ENCODE measurements around the gene PDLIM7.

PDLIM7 gene

GRCh38 chr5:177447066-177447610, 50.3 kb downstream of the PDLIM7 start:
- TF ChIP-seq, protein P1, sequence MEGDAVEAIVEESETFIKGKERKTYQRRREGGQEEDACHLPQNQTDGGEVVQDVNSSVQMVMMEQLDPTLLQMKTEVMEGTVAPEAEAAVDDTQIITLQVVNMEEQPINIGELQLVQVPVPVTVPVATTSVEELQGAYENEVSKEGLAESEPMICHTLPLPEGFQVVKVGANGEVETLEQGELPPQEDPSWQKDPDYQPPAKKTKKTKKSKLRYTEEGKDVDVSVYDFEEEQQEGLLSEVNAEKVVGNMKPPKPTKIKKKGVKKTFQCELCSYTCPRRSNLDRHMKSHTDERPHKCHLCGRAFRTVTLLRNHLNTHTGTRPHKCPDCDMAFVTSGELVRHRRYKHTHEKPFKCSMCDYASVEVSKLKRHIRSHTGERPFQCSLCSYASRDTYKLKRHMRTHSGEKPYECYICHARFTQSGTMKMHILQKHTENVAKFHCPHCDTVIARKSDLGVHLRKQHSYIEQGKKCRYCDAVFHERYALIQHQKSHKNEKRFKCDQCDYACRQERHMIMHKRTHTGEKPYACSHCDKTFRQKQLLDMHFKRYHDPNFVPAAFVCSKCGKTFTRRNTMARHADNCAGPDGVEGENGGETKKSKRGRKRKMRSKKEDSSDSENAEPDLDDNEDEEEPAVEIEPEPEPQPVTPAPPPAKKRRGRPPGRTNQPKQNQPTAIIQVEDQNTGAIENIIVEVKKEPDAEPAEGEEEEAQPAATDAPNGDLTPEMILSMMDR (conservative IDR thresholded peaks at IDR 0.05; ENCODE audit: low read depth, low read length), result no peak
- peak overlapping the region; percentile 36 for H3K4me3 ChIP-seq (ENCODE audit: low read length)
- no peak for DNase-seq (ENCODE audit: low read depth)

DNA sequence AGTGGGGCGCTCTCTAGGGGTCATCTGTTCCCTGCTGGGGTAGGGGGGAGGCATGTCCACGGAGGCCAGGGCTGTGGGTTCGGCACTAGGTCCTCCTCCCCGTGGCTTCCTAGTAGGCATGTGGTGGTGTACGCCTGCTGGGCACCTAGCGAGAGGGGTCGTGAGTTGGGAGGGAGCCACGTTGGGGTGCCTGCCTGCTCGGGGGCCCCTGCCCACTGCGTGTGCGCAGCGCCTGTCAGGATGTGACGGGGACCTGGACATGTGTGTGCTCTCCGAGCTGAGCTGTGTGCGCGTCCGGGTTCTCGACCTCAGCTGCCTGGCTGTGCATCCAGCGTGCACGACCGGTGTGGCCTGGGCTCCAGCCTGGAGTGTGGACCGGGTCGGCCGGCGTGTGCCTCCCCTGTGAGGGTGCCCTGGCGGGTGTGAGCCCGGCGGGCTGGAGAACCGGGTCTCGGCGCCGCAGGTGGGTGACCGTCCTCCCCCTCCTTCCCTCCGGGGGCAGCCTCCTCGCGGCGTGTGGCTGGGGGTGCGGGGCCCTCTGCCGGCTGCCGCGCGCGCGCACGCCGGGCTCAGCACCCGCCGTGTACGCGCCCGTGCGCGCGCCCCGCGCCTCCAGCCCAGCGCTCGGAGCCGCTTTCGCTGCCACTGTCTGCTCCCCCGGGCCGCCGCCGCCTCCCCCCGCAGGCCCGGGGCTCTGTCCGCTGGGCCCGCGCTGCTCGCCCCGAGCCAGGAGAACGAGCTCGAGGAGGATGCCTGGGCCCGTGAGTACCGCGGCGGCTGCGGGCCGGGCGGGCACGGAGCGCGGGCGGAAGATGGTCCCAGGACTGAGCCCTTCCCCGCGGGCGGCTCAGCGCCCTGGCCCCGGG, 51.0 kb downstream of the PDLIM7 start, which contains the start of gene PRR7:
TSS of gene PRR7 (plus strand) at position 615 of the 866 bp plus-strand sequence. CDS start 8,254 bp downstream, outside the sequence.
- no peak for DNase-seq (ENCODE audit: low read depth)
- TF ChIP-seq, protein P1 (conservative IDR thresholded peaks at IDR 0.05; ENCODE audit: low read depth, low read length), result no peak
- peak within 1 kb of the TSS; percentile 67 for H3K4me3 ChIP-seq (ENCODE audit: low read length)

DNA sequence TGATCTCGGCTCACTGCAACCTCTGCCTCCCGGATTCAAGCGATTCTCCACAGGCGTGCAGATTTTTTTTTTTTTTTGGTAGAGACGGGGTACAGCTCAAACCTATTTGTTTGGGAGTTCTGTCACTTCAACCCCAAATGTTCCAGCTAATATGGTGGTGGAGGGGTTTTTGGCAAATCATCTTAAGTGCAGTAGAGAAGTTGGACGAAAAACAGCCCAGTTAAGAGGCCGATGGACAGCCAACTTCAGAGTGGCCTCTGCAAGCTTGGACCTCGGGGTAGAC, 51.5 kb downstream of the PDLIM7 start:
- no peak for DNase-seq (ENCODE audit: low read depth)
- peak overlapping the region; percentile 67 for H3K4me3 ChIP-seq (ENCODE audit: low read length)
- TF ChIP-seq, protein P1 (conservative IDR thresholded peaks at IDR 0.05; ENCODE audit: low read depth, low read length), result no peak

DNA sequence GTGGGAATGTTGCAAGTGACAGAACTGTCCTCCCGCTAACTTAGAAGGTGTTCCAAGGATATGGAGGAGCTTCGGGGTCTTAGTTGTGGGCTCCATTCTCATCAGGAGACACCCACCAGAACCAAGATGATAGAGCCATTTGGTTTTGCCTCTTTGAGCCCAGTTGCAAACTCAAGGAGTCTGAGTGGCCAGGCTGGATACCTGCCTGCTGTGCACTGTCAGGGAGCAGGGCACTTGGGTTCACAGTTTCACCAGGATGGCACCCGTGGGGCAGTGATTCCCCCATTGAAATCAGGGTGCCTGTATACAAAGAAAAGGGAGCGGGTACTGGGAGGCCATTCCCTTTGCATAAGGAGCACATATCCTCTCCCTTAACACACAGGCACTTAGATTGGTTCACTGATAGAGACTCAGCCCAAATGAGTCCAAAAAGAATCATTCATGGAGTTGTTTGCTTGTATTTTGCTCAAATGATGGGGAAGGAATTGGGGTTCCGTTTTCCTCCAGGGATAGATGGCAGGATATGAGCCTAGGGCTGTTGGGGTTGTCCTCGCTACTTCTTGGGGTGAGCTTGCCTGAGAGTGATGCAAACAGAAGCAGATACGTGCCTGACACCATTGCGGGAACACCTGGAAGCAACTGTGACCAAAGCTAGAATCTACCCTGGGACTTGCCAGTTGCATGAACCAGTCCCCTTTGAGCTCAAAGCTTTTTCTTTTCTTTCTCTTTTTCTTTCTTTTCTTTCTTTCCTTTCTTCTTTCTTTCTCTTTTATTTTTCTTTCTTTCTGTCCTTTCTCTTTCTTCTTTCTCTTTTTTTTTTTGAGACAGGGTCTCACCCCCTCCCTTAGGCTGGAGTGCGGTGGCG, 52.1 kb downstream of the PDLIM7 start:
- TF ChIP-seq, protein P1 (conservative IDR thresholded peaks at IDR 0.05; ENCODE audit: low read depth, low read length), result no peak
- H3K4me3 ChIP-seq (ENCODE audit: low read length), result no peak overlapping the region
- no peak for DNase-seq (ENCODE audit: low read depth)

DNA sequence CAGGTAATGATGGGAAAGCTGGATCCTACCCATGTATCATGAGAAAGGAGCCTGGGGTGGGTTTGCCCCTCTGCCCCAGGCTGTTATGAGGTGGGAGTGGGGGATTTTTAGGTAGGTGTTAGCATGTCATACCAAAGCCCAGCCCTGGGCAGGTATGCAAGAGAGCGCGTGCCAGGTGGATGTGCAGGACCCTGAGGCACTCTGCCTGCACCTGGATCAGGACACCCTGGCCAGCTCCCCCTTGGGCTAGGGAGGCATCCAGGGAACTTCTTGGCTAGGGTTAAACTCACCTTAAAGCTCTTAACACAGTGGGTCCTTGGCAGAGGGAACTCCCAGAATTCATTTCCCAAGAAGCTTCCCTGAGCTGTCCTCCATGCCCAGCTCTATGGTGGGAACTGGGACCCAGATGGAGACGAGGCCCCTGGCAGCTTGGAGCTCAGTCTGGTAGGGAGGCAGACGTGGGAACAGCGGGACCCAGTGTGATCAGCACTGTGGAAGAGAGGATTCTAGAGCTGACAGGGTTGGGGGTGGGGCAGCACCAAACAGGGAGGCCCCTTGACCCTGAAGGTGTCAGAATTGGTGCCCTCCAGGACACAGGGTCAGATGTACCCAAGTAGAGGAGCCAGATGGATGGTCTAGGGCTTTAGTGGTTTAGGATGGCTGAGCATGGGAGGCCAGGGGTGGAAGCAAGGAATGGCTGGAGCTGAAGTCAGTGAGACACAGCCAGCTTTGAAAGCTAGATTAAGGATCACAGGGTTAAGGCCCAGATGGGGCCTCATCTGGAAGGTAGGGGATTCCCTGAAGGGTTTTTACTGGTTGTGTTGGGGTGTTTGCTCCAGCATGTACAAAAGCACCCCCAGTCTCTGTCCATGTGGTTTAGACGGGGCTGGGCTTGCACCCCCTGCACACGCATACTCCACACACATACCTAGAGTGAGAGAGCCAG, 53.0 kb downstream of the PDLIM7 start:
- TF ChIP-seq, protein P1 (conservative IDR thresholded peaks at IDR 0.05; ENCODE audit: low read depth, low read length), result no peak
- H3K4me3 ChIP-seq (ENCODE audit: low read length), result no peak overlapping the region

More for the DNA sequence above, 53.0 kb downstream of the PDLIM7 start:
- DNase-seq (ENCODE audit: low read depth), result no peak

Data from retinal pigment epithelial cell (primary cell).